GM19351 (cell line): Measurements from ENCODE around the gene CLIC3.
A peak's percentile ranks its signal among the peaks of the same experiment; 100 is the strongest.
"Not testable (repeated sequence)": the region's sequence is repeated elsewhere in the genome, so short reads cannot be mapped to it uniquely, and the experiment has no call there.

ENCODE experiments used
- ATAC-seq: cut with Tn5 transposase; IDR thresholded peaks from one replicate; pipeline ENCODE4 v1.9.1; 2021; ENCODE audit warnings: mild to moderate bottlenecking, moderate library complexity; ENCODE audit not compliant: unreplicated experiment

Gene CLIC3

GRCh38 chr9:137004285-137004684 is 7.9 kb upstream of the CLIC3 start:
- not testable (repeated sequence) for ATAC-seq

GRCh38 chr9:137002646-137003041 is 6.3 kb upstream of the CLIC3 start:
- no peak for ATAC-seq

DNA sequence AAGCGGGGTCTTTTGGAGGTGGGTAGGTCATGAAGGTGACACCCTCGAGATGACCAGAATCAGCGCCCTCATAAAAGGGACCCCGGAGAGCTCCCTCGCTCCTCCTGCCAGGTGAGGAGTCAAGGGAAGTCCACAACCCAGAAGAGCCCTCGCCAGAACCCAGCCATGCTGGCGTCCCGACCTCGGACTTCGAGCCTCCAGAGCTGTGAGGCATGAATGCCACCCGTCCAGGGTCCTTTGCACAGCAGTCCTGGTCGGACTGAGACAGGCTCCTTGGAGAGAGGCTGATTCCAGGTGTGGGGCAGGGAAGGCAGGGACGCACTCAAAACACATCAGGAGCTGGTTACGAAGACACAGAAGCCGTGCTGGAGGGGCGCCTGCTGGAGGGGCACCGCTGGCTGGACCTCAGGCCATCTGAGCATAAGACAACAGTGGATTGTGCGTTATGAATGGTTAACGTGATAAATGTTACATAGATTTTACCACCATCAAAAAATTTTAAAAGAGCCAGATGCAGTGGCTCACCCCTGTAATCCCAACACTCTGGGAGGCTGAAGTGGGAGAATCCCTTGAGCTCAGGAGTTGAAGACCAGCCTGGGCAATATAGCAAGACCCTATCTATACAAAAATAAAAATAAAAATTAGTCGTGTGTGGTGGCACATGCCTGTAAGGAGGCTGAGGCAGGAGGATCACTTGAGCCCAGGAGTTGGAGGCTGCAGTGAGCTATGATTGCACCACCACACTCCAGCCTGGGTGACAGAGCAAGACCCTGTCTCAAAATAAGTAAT is 5.7 kb upstream of the CLIC3 start:
- ATAC-seq, result no peak

DNA sequence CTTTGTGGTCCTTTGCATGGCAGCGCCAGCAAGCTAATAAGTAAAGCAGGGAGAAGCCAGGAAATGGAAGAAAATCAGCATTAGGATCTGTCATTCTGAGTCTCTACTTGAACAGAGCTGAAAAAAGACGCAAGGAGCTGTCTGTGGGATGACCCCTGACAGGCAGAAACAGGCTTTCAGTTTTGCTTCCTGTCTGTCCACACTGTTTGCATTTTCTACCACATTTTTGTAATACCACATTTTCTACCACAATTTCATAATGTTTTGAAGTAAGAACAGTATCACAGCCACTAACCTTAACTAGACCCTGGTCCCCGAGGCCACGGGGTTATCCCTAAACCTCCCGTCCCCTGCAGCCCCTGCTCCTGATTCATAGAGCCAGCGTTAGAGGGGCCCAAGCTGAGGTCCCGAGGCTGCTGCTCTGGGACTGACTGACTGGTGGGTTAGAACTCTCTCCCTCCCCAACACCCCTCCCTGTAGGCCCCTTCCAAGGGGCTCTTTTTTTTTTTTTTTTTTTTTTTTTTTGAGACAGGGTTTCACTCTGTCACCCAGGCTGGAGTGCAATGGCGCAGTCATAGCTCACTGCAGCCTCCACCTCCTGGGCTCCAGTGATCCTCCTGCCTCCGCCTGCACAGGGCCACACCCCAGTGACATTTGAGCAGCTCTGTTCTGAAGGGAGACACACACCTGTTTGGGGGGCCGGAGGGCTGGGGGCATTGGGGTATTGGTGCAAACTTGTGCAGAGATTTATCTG is 4.0 kb upstream of the CLIC3 start:
- peak; percentile 71 for ATAC-seq

DNA sequence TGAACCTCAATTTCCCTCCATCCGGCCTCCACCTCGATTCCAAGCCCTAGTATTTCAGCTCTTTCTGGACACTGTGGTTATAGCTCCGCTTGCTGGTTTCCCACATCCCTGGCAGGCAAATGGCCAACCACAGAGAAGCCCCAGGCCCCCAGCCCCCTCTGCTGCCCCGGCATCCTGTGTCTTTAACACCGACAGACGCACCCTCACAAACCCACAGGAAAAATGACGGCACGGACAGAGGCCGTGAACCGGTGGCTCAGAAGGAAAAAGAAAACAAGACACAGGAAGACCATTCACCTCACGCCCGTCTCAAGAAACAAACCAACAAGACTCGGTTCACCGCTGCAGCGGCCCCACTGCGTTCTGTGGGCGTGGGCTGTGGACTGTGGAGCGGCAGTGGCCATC is 1.5 kb upstream of the CLIC3 start:
- no peak for ATAC-seq

- no peak for ATAC-seq
These were observed 1.0 kb upstream of the CLIC3 start for GRCh38 chr9:136997371-136997770.

DNA sequence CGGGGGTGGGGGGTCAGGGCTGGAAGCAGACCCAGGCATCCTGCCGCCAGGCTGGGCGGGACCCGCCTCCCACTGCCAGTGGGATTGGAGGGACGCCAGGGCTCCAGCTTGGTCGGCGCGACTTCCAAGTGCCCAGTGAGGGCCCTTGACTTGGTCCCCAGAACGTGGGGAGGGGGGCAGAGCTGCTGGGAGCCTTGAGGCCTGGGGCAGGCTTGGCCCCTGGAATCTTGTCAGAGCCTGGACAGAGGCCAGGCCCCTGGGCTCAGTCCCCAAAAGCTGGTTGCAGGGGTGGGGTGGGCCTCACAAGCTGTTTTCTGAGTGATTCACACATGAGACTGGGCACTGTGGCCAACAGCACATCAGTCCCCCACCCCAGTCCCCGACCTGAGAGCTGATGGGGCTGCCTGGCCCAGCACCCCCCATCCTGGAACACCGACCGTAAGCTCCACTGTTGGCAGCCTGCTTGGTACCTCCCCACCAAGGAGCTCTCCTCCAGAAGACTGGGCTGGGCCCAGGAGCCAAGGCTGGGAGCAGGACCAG is 526 bp downstream of the CLIC3 start:
- ATAC-seq, result no peak

GRCh38 chr9:136995362-136995761 is 1.0 kb downstream of the CLIC3 start:
- ATAC-seq, result no peak

DNA sequence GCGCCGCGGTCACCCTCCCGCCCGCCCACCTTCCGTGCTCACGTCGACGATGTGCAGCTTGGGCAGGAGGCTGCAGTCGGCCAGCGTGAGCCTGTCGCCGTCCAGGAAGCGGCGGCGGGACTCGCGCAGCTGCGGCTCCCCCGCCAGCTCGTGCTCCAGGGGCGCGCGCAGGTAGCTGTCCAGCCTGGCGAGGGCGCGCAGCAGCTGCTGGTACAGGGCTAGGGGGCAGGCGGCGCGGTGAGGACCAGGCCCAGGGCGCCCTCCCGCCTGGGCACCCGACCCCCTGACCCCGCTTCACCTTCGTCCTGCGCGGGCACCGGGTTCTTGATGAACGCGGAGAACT is 1.5 kb downstream of the CLIC3 start:
- no peak for ATAC-seq

DNA sequence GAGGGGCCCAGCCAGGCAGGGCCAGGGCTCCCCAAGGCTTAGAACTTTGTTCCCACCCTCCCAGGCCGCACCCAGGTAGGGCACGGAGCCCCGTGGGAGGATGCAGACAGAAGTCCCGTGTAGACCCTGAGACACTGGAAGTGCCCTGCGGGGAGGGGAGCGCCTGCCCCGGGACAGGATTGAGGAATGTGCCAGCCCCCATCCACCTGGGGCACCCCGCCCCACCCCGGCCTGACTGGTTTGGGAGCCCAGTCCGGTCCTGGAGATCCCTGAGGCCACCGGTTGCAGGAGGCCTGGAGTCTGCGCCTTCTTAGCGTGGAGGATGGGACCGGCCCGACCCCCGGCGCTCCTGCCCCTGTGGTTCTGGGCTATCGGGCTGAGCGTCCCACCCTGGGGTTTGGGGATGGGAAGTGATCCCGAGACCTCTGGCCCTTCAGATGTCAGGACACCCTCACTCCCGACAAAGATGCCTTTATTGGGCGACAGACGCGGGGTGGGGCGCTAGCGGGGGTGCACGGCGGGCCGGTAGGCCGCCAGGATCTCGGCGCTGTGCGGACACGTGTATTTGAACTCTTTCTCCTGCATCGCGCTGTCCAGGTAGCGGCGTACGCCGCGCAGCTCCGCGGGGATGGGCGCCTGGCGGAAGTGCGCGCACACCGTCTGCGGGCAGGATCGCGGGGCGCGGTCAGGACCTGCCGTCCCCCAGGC is 2.0 kb downstream of the CLIC3 start:
- ATAC-seq, result no peak

DNA sequence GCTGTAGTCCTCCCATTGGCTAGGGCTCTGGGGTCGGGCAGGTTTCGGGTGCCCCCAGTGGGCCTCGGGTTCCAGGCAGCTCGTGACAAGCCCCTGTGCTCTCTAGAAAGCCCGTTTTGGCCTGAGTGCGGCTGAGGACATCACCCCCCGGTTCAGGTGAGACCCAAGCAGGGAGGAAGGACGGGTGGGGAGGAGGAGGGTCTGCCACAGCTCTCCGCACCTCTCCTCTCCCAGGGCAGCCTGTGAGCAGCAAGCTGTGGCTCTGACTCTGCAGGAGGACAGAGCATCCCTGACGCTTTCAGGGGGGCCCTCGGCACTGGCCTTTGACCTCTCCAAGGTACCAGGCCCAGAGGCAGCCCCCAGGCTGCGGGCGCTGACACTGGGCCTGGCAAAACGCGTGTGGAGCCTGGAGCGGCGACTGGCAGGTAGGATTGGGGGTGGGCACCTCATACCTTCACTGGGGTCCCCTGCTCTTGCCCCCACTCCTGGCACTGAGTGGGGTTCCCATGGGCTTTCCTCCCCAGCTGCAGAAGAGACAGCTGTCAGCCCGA is 3.5 kb downstream of the CLIC3 start:
- ATAC-seq, result no peak

- peak; percentile 85 for ATAC-seq
These were observed 4.2 kb downstream of the CLIC3 start, which contains the start of gene PAXX for GRCh38 chr9:136991993-136992818. Gene PAXX (plus strand): TSS chr9:136992422. CDS start chr9:136992444, 22 bp downstream.

DNA sequence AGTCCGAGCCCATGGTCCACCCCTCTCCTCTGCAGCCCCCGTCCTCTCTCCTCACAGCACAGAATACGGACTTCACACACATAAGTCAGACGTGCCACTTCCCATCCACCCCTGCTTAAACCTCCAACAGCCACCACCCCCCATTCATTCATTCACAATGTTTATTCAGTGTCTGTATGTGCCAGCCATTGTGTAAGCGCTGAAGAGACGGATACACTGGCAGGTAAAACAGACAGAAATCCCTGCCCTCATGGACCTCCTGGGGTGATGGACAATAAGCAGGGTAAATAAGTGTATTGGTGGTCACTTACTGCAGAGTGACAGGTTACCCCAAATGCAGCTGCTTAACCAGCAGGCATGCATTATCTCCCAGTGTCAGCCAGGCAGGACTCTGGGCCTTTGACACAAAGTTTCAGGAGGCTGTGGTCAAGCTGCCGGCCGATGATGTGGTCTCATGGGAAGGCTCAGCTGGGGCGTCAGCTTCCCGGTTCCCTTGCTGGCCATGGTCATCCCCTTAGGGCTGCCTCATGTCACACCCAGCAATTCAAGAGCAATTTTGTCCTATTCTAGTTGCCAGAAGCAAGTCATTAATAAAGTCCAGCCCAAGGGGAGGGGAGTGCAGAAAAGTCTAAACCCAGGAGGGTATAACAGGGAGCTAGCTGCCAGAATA is 6.0 kb downstream of the CLIC3 start:
- ATAC-seq, result no peak

- ATAC-seq, result no peak
These were observed 7.5 kb downstream of the CLIC3 start for GRCh38 chr9:136988872-136989271.

DNA sequence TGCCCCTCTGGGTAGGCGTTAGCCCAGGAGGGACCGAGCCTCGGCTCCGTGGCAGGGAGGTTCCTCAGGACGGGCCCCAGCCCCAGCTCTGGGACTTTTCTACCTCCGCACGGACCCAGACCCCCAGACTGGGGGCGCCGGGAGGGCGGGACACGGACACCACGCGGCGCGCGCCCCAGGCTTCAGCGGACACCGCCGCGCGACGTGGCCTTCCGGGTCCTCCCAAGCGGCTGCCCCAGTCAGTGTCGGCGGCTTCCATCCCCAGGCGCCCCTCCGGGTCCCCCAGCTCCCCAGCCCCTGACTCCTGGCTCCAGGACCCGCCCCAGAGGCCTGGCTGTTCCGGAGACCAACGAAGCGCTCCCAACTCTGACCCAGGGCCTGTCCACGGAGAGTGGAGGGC is 10.5 kb downstream of the CLIC3 start:
- no peak for ATAC-seq

DNA sequence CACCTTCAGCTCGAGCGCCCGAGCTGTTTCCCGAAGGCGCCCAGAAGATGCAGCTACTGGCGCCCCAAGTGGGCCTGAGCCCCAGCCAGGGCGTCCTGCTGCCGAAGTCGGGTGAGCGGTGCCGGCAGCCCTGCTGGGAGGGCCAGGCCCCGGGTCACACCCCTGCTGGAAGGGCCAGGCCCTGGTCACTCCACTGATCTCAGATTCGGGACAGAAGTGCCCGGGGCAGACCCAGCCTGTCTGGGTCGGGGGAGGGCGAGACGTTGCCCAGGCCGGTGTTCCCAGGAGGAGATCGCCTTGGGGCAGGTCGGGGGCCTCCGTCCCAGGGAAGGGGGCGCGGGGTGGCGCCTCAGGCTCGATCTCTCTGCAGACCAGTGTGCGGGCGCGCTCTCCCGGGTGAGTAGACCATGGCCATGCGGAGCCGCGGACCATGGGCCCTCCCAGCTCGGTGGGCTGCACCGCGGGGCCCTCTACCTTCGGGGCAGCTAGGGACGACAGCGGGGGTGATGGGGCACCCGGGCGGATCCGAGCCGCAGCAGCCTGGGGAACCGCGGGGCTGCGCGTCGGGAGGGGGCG is 11.3 kb downstream of the CLIC3 start:
- no peak for ATAC-seq

DNA sequence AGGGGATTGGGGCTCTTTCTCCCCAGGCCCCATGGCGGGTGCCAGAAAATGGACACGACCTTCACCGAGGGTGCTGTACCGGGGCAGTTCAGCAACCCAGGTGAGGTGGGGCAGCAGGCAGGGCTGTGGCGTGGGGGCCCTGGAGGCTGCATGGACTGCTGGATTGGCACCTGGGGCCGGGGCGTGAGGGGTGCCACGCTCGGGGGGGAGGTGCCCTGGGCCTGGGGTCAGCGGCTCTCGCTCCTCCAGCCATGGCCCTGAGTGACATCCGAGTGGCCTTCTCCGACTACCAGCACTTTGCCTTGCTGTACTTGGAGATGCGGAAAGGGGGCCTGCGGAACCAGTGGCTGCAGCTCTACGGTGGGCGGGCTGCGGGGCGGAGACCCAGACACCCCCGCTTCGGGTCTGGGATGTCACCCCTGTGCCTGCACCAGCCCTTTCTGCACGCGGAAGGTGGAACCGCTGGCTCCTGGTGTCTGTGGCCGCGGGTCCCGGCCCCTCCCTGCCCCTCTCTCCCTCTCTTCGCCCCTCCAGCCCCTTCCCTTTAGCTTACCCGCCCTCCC is 11.8 kb downstream of the CLIC3 start:
- no peak for ATAC-seq

GRCh38 chr9:136983656-136984314 is 12.6 kb downstream of the CLIC3 start:
- no peak for ATAC-seq

- ATAC-seq, result no peak
These were observed 13.2 kb downstream of the CLIC3 start for GRCh38 chr9:136983167-136983566.
